ENCODE results near the gene NRL. TPM values are rescaled to one million over a fixed set of nuclear protein-coding genes. Genes with fewer than 3 reads are reported as not detected.

The NRL gene
- polyA plus RNA-seq, 1 donor (not counting 4 experiments of a cell fraction or from before 2014, with no cell fraction given), result 0.29 TPM

DNA sequence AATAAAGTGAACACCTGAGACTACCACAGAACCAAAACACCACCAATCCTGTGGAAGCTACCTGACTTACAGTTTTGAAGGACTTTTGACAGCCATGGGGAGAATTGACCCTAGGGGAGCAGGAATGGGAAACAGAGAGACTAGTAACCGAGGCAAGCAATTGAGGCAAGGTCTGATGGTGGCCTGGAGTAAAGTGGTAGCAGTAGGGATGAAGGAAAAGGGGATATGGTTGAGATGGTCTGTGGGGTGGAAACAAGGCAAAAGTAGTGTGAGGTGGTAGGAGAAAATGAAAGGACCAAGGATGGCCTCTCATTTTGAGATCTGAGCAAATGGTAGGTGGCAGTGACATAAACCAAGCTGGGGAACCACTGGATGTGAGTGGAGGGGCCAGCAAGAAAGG is 42.1 kb upstream of the NRL start:
- no peak overlapping the region for H2AFZ ChIP-seq (ENCODE audit: control insufficient read depth, low read length)
- FAIRE-seq (no peak), DNase-seq (ENCODE audit: low read depth, low spot score) (no peak)
- H3K9me3 ChIP-seq (ENCODE audit: control insufficient read depth, low read depth, low read length), result no peaks in the 10 kb centered on the region
- peaks cover 10% of the 10 kb centered on the region for H3K79me2 ChIP-seq (ENCODE audit: control insufficient read depth, insufficient read depth, low read length)
- no peak overlapping the region for H3K27ac ChIP-seq (ENCODE audit: control insufficient read depth, insufficient read depth, low read length)
- TF ChIP-seq CTCF (optimal IDR thresholded peaks at IDR 0.05 in 1 of 3, IDR thresholded peaks at IDR 0.05 in 1 of 3, conservative IDR thresholded peaks at IDR 0.05 in 1 of 3; ENCODE audit: extremely low read depth in 1 of 3, insufficient read depth in 2 of 3, low read length in 3 of 3) (no peak), EZH2 (IDR thresholded peaks at IDR 0.05; ENCODE audit: low read length) (no peak)
- no peaks in the 10 kb centered on the region for H3K9me1 ChIP-seq (ENCODE audit: control insufficient read depth, extremely low read depth, insufficient read depth, low read length)
- peaks cover 11% of the 10 kb centered on the region for H3K4me1 ChIP-seq (ENCODE audit: control insufficient read depth, extremely low read depth, insufficient read depth, low read length)
- dilution Hi-C loops (cut with MboI; ENCODE audit: extremely low pct_ligation_motif_present, low sequenced_read_pairs), result no loop called here
- H4K20me1 ChIP-seq (ENCODE audit: control insufficient read depth, extremely low read depth, insufficient read depth, low read length), result no peaks in the 10 kb centered on the region
- no peak overlapping the region for H3K4me3 ChIP-seq (ENCODE audit: control insufficient read depth in 2 of 3, extremely low read depth in 1 of 3, insufficient read depth in 2 of 3, low read depth in 1 of 3, low read length in 3 of 3)
- H3K36me3 ChIP-seq (ENCODE audit: control insufficient read depth in 2 of 2, extremely low read depth in 1 of 2, insufficient read depth in 2 of 2, low read length in 2 of 2), result peaks cover 36 to 46% of the 10 kb centered on the region in 2 experiments
- H3K9ac ChIP-seq (ENCODE audit: control insufficient read depth, extremely low read depth, insufficient read depth, low read length), result no peak overlapping the region
- no peak overlapping the region for H3K4me2 ChIP-seq (ENCODE audit: control insufficient read depth, extremely low read depth, insufficient read depth, low read depth, low read length)
- H3K27me3 ChIP-seq (ENCODE audit: control insufficient read depth, extremely low read depth, insufficient read depth, low read length), result no peaks in the 10 kb centered on the region

DNA sequence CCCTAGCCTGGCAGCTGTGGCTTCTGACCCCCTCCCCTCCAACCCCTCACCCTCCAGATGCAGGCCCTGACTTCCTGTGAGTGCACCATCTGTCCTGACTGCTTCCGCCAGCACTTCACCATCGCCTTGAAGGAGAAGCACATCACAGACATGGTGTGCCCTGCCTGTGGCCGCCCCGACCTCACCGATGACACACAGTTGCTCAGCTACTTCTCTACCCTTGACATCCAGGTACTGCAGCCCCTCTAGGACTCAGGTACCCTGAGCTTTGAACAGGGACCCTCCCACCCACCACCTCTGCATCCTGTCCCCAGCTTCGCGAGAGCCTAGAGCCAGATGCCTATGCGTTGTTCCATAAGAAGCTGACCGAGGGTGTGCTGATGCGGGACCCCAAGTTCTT is 40.4 kb upstream of the NRL start:
- Histone ChIP-seq H3K4me2 (ENCODE audit: control insufficient read depth, extremely low read depth, insufficient read depth, low read depth, low read length) (no peak overlapping the region), H3K4me1 (ENCODE audit: control insufficient read depth, extremely low read depth, insufficient read depth, low read length) (no peaks in the 10 kb centered on the region), H2AFZ (ENCODE audit: control insufficient read depth, low read length) (no peak overlapping the region), H3K9ac (ENCODE audit: control insufficient read depth, extremely low read depth, insufficient read depth, low read length) (no peak overlapping the region), H4K20me1 (ENCODE audit: control insufficient read depth, extremely low read depth, insufficient read depth, low read length) (no peaks in the 10 kb centered on the region), H3K4me3 (ENCODE audit: control insufficient read depth in 2 of 3, extremely low read depth in 1 of 3, insufficient read depth in 2 of 3, low read depth in 1 of 3, low read length in 3 of 3) (no peak overlapping the region), H3K27ac (ENCODE audit: control insufficient read depth, insufficient read depth, low read length) (no peak overlapping the region), H3K36me3 (ENCODE audit: control insufficient read depth in 2 of 2, extremely low read depth in 1 of 2, insufficient read depth in 2 of 2, low read length in 2 of 2) (peaks cover 46 to 52% of the 10 kb centered on the region in 2 experiments), H3K27me3 (ENCODE audit: control insufficient read depth, extremely low read depth, insufficient read depth, low read length) (no peaks in the 10 kb centered on the region), H3K9me1 (ENCODE audit: control insufficient read depth, extremely low read depth, insufficient read depth, low read length) (no peaks in the 10 kb centered on the region), H3K79me2 (ENCODE audit: control insufficient read depth, insufficient read depth, low read length) (peaks cover 14% of the 10 kb centered on the region), H3K9me3 (ENCODE audit: control insufficient read depth, low read depth, low read length) (no peaks in the 10 kb centered on the region)
- no peak for FAIRE-seq
- dilution Hi-C loops (cut with MboI; ENCODE audit: extremely low pct_ligation_motif_present, low sequenced_read_pairs), result no loop called here
- no peak for DNase-seq (ENCODE audit: low read depth, low spot score)
- TF ChIP-seq CTCF (optimal IDR thresholded peaks at IDR 0.05 in 1 of 3, IDR thresholded peaks at IDR 0.05 in 1 of 3, conservative IDR thresholded peaks at IDR 0.05 in 1 of 3; ENCODE audit: extremely low read depth in 1 of 3, insufficient read depth in 2 of 3, low read length in 3 of 3) (no peak), EZH2 (IDR thresholded peaks at IDR 0.05; ENCODE audit: low read length) (no peak)

All from keratinocyte (primary cell).